SU-DHL-6 (cell line): ENCODE measurements around the gene IPO4.

Experiments used
- H2AFZ ChIP-seq: fragments of 200-600 bp; sonication (generic); 2 replicates; pipeline ENCODE4 v1.6.1; 2014; ENCODE audit warnings: low read depth, mild to moderate bottlenecking, moderate library complexity, mixed read lengths, antibody characterized with exemption, low read length; ENCODE audit not compliant: severe bottlenecking
- H3F3A ChIP-seq: fragments of 200-600 bp; shearing (Covaris generic); 2 replicates; pipeline ENCODE4 v1.6.0; 2016; ENCODE audit warnings: antibody characterized with exemption, mild to moderate bottlenecking; ENCODE audit not compliant: insufficient read depth
- H3K27ac ChIP-seq: fragments of 200-600 bp; sonication (generic); 2 replicates; pipeline ENCODE4 v1.5.1; 2016; ENCODE audit warnings: low read depth, mild to moderate bottlenecking, low read length, moderate library complexity, mixed read lengths
- H3K27me3 ChIP-seq: fragments of 200-600 bp; sonication (generic), shearing (Covaris generic); 2 replicates; pipeline ENCODE4 v1.6.0; 2014; ENCODE audit warnings: mild to moderate bottlenecking, low read length
- H3K36me3 ChIP-seq: fragments of 200-600 bp; sonication (generic); 2 replicates; pipeline ENCODE4 v1.6.1; 2014; ENCODE audit warnings: mild to moderate bottlenecking, low read length, mixed read lengths
- H3K4me2 ChIP-seq: fragments of 300-600, 200-600 bp; shearing (Covaris generic), sonication (generic); 2 replicates; pipeline ENCODE4 v1.6.0; 2014; ENCODE audit warnings: low read length, low read depth, mild to moderate bottlenecking; ENCODE audit not compliant: poor library complexity, severe bottlenecking
- H3K4me3 ChIP-seq: fragments of 200-600 bp; sonication (generic); 2 replicates; pipeline ENCODE4 v1.5.1; 2014; ENCODE audit warnings: antibody characterized with exemption, low read length, mild to moderate bottlenecking, mixed read lengths; ENCODE audit not compliant: insufficient read depth, poor library complexity, severe bottlenecking
- H3K79me2 ChIP-seq: fragments of 200-600 bp; sonication (generic); 2 replicates; pipeline ENCODE4 v1.6.1; 2014; ENCODE audit warnings: mild to moderate bottlenecking, low read length, moderate library complexity; ENCODE audit not compliant: insufficient read depth
- H3K9ac ChIP-seq: fragments of 200-600 bp; sonication (generic); 2 replicates; pipeline ENCODE4 v1.7.0; 2014; ENCODE audit warnings: mild to moderate bottlenecking, low read length
- H3K9me2 ChIP-seq: fragments of 200-600 bp; sonication (generic); replicated peaks from 2 replicates; pipeline ENCODE4 v1.6.1; 2014; ENCODE audit warnings: low read length; ENCODE audit not compliant: insufficient read depth
- H3K9me3 ChIP-seq: fragments of 200-600 bp; sonication (generic); 2 replicates; pipeline ENCODE4 v1.6.1; 2014; ENCODE audit warnings: low read length, mixed read lengths; ENCODE audit not compliant: insufficient read depth
- H4K20me1 ChIP-seq: fragments of 200-600 bp; sonication (generic); 2 replicates; pipeline ENCODE4 v1.6.1; 2014; ENCODE audit warnings: low read depth, mild to moderate bottlenecking, antibody characterized with exemption, low read length, moderate library complexity, mixed read lengths
- CTCF ChIP-seq: fragments of 200-600 bp; sonication (generic); IDR thresholded peaks from one replicate; pipeline ENCODE4 v1.5.1; 2017; ENCODE audit warnings: antibody characterized with exemption, mild to moderate bottlenecking, low read length, moderate library complexity; ENCODE audit not compliant: insufficient read depth, poor library complexity, severe bottlenecking
- EZH2phosphoT487 ChIP-seq: fragments of 200-600 bp; sonication (generic), shearing (Covaris generic); conservative IDR thresholded peaks from 2 replicates; pipeline ENCODE4 v1.6.1; 2018; ENCODE audit warnings: mild to moderate bottlenecking, antibody characterized with exemption, low read length, moderate library complexity, mixed read lengths

The IPO4 gene

GRCh38 chr14:24162093-24162492 lies 26.5 kb downstream of the IPO4 start:
- no peaks in the 10 kb centered on the region for H3K36me3 ChIP-seq
- H3K4me2 ChIP-seq = peak overlapping the region; percentile 97
- peak overlapping the region; percentile 58 for H3K4me3 ChIP-seq

GRCh38 chr14:24160850-24161804 lies 27.5 kb downstream of the IPO4 start, which contains the start of gene IRF9:
Gene IRF9 (plus strand): TSS chr14:24161265. CDS start chr14:24162145, 880 bp downstream.
- peak within 1 kb of the TSS; percentile 58 for H3K4me3 ChIP-seq
- no peaks in the 10 kb centered on the region for H3K27me3 ChIP-seq
- no peaks in the 10 kb centered on the region for H3K36me3 ChIP-seq
- no peaks in the 10 kb centered on the region for H4K20me1 ChIP-seq
- H2AFZ ChIP-seq = no peak within 1 kb of the TSS
- H3K79me2 ChIP-seq = peaks cover 10% of the 10 kb centered on the region; the same call in 1 of the 2 replicates
- H3K9ac ChIP-seq = peak within 1 kb of the TSS; percentile 74
- H3K27ac ChIP-seq = peak within 1 kb of the TSS; percentile 80
- peak within 1 kb of the TSS; percentile 97 for H3K4me2 ChIP-seq
- H3K9me2 ChIP-seq = no peaks in the 10 kb centered on the region
- 0 out of 2 replicates have a peak, but pooled peaks cover 3% of the 10 kb centered on the region for H3F3A ChIP-seq
- H3K9me3 ChIP-seq = no peaks in the 10 kb centered on the region
- no peak for TF ChIP-seq EZH2phosphoT487
- TF ChIP-seq CTCF = peak; percentile 90

More at GRCh38 chr14:24162093-24162492, 26.5 kb downstream of the IPO4 start:
- no peaks in the 10 kb centered on the region for H4K20me1 ChIP-seq
- peaks cover 10% of the 10 kb centered on the region; the same call in 1 of the 2 replicates for H3K79me2 ChIP-seq
- H3F3A ChIP-seq = 0 out of 2 replicates have a peak, but pooled peaks cover 3% of the 10 kb centered on the region
- no peaks in the 10 kb centered on the region for H3K9me2 ChIP-seq
- H3K27ac ChIP-seq = peak overlapping the region; percentile 80
- peak overlapping the region; percentile 74 for H3K9ac ChIP-seq
- H2AFZ ChIP-seq = no peak overlapping the region
- no peaks in the 10 kb centered on the region for H3K9me3 ChIP-seq
- H3K27me3 ChIP-seq = no peaks in the 10 kb centered on the region
- TF ChIP-seq CTCF (no peak), EZH2phosphoT487 (no peak)

GRCh38 chr14:24160499-24160849 lies 28.1 kb downstream of the IPO4 start:
- H3K27me3 ChIP-seq = no peaks in the 10 kb centered on the region
- H3K9ac ChIP-seq = peak overlapping the region; percentile 74; the same call in 1 of the 2 replicates
- peak overlapping the region; percentile 32; the same call in 1 of the 2 replicates for H3K27ac ChIP-seq
- 0 out of 2 replicates have a peak, but pooled peaks cover 3% of the 10 kb centered on the region for H3F3A ChIP-seq
- peaks cover 10% of the 10 kb centered on the region; the same call in 1 of the 2 replicates for H3K79me2 ChIP-seq
- H3K36me3 ChIP-seq = no peaks in the 10 kb centered on the region
- H2AFZ ChIP-seq = no peak overlapping the region
- TF ChIP-seq CTCF (no peak), EZH2phosphoT487 (no peak)
- H3K4me2 ChIP-seq = no peak overlapping the region
- no peak overlapping the region for H3K4me3 ChIP-seq
- H4K20me1 ChIP-seq = no peaks in the 10 kb centered on the region
- no peaks in the 10 kb centered on the region for H3K9me2 ChIP-seq
- H3K9me3 ChIP-seq = no peaks in the 10 kb centered on the region
